ENCODE results near the gene ZNF214.

DNA sequence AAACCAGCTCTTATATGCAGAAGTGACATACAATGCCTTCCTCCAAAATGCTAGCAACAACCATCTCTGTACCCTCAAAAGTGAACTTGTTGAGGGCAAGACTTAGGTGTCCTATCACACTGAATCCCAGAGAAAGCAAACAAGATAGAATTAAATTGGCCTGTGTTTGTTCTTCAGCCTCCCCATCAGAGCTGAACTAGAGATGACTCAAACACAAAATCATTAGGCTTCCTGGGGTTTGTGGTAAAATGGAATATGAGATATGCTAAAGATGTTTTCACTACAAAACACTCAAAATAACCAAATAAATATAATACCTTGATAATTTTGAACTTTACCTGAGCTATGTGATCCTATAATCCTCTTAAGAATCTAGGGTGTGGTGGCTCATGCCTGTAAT lies 31.6 kb downstream of the ZNF214 start:
- TF ChIP-seq, protein P1, sequence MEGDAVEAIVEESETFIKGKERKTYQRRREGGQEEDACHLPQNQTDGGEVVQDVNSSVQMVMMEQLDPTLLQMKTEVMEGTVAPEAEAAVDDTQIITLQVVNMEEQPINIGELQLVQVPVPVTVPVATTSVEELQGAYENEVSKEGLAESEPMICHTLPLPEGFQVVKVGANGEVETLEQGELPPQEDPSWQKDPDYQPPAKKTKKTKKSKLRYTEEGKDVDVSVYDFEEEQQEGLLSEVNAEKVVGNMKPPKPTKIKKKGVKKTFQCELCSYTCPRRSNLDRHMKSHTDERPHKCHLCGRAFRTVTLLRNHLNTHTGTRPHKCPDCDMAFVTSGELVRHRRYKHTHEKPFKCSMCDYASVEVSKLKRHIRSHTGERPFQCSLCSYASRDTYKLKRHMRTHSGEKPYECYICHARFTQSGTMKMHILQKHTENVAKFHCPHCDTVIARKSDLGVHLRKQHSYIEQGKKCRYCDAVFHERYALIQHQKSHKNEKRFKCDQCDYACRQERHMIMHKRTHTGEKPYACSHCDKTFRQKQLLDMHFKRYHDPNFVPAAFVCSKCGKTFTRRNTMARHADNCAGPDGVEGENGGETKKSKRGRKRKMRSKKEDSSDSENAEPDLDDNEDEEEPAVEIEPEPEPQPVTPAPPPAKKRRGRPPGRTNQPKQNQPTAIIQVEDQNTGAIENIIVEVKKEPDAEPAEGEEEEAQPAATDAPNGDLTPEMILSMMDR (IDR thresholded peaks at IDR 0.05; ENCODE audit: poor library complexity), result no peak
- TF ChIP-seq EZH2 (IDR thresholded peaks at IDR 0.05; ENCODE audit: borderline replicate concordance) (no peak), EZH2phosphoT487 (IDR thresholded peaks at IDR 0.05; ENCODE audit: low read depth, severe bottlenecking, unreplicated experiment) (no peak)

Measured in hepatocyte (in vitro differentiated cells).